ENCODE data around the gene TEAD1.
"Not testable (repeated sequence)": the region's sequence is repeated elsewhere in the genome, so short reads cannot be mapped to it uniquely, and the experiment has no call there.

The TEAD1 gene

GRCh38 chr11:12744826-12745502 is 70.7 kb downstream of the TEAD1 start:
- DNase-seq = no peak

DNA sequence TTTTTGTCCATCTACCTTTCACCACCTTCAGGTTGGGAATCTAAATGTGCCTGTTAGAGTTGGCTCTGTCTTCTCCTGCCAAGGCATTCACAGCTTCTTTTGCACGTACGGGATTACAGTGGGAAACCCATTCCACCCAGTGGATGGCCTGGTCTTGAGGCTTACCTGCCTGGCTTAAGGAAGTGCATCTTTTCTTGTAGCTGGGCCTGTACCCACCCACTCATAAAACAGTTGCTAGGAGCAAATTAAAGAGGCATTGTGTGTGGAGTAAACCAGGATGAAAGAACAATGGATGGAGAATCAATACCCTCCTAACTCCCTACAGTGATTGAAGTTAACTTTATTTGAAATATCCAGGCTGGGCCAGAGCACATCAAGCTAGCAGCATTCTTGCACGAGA is 71.6 kb downstream of the TEAD1 start:
- no peak for DNase-seq

DNA sequence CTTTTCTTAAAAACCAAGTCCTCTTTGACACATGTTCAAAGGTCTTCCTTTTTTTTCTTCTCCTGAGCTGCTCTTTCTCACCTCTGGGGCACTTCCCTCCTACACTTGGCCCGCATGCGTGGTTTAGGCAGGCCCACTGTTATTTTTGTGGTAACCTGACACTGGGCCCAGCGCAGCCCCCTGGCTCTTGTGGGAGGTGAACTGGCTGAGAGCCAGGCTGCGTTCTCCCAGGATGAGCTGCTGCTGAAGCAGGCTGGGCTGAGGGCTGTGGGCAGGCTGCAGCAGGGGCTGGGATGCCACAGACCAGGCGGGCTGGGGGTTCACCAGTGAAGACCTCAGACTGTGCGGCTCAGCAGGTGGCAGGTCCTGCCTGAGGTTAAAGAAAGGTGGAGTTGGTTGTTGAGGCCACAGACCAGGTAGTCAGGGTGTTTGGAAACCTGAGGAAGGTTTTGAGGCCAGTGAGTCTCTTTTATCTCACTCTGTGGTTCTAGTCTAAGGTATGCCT is 72.4 kb downstream of the TEAD1 start:
- peak; percentile 92 for DNase-seq

DNA sequence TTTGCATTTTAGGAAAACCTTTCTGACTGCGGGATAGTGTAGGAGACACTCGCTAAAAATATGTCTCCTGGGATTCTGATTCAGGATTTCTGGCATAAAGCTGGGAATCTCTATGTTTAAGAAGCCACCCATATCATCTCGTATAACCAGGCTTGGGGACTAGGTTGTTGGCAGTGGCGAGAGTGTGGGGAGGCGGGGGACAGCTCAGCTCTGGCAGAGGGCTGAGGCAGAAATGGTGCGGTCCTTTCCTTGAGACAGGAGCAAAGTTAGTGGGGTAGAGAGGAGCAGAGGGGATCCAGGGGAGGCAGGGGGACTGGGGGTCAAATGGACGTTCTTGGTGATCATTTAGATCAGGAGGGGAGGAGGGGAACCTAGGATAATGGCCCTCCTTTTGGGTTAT is 74.3 kb downstream of the TEAD1 start:
- DNase-seq = no peak

- no peak for DNase-seq
These were observed 75.2 kb downstream of the TEAD1 start for GRCh38 chr11:12749442-12749841.

DNA sequence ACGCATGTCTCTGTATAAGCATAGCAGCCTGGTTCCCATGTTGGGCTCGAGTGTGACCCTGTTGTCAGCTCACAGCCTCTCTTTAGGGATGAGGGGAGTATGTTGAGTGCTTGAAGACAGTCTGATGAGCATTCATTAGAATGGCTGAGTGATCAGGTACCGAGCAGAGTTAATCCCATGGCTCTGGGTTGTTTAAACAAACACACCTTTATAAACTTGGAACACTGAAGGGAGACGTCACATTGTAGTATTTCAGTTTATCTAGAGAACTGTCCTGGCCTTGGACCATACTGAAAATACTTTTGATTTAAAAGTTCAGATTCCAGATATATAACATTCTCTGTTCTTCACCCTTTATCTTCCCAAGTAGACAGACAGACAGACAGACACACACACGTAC is 76.0 kb downstream of the TEAD1 start:
- no peak for DNase-seq

DNA sequence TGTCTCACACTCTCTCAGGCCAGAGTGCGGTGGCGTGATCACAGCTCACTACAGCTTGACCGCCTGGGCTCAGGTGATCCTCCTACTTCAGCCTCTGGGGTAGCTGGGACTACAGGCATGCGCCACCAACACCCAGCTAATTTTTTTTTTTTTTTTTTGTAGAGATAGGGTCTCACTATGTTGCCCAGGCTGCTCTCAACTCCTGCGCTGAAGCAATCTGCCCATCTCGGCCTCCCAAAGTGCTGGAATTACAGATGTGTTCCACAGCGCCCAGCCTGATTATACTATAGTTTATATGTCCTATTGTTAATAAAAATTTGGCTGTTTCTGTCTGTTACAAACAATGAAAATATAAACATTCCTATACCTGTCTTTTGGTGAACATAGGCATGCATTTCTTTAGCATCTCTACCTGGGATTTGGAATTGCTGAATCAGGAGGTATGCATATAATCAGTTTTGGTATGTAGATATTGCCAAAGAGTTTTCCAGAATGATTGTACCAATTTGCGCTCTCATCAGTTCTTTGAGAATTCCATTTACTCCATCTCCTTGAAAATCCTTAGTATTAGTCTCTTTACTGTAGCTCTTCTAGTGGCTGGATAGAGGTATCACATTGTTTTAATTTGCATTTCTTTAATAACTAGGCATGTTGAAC is 78.8 kb downstream of the TEAD1 start:
- DNase-seq = no peak

- DNase-seq = no peak
These were observed 79.8 kb downstream of the TEAD1 start for GRCh38 chr11:12754021-12754420.

DNA sequence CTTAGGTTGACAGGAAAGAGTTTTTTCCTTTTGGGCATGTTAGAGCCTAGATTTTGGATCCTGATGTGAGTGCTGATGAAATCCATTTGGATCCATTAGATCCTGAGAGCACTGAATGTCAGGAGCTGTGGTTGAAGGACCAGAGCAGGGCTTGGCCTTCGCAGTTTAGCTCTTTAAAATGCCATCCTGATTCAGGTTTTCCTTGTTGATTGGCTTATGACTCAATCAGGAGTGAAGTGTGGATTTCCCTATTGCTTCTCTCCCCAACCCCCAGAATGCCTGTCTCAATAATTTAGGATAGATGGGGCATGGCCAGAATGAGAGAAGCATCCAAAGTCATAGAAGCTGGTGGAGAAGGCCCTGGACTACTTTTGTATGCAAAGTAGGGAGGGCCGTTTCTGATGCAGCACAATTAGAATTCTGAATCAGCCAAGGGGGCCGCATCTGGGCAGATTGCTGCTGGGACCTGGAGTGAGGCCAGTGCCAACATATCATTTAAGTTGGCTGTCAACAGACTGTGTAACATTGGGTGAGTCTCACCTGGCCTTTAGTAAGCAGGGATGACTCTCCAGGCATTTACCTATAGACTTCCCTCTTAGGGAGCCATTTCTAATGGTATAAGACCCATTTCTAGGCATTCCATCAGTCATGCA is 80.5 kb downstream of the TEAD1 start:
- peak; percentile 50 for DNase-seq

DNA sequence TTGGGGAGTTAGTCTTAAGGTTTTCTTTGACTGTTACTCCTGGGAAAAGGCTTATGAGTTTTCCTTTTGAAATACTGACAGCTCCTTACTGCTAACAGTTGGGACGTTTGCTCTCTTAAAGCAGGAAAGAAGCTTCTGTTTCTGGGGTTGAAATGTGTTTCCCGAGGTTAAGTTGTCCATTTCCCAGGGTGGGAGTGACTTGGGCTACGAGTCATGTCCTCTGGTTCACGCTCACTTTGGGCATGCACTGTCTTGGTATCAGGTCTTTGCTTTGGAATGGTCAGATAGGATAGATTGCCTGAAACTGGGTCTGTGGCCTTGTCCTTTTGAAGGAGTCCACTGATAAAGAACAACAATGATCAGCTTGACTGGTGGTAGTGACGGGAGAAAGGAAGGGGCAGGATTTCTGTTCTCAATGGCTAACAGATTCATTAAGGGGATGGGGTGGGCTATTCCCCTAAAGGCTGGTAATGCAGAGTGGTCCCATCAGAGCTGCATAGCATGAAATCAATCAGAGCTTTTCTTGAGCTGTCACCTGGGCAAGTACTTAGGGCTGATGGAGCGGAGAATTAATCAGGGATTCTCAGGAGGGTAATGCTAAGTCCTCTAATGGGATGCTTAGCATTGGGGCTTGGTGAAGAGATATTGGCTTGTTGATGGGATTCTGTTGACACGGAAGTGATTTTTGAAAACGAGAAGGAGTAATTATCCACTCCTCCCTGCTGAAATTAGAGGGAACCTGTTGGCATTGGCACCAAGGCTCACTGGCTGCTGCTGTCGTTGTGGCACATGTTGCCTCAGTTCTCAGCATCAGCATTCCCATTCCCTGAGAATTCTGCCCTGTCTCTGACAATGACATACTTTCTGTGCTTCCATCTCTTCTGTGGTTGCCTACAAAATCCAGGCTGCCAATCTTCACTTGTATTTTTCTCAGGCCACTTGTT is 81.6 kb downstream of the TEAD1 start:
- DNase-seq = no peak

- no peak for DNase-seq
These were observed 82.2 kb downstream of the TEAD1 start for GRCh38 chr11:12756454-12756806.

- no peak for DNase-seq
These were observed 82.6 kb downstream of the TEAD1 start for GRCh38 chr11:12756867-12757266.

- DNase-seq = no peak
These were observed 83.2 kb downstream of the TEAD1 start for GRCh38 chr11:12757416-12757815.

DNA sequence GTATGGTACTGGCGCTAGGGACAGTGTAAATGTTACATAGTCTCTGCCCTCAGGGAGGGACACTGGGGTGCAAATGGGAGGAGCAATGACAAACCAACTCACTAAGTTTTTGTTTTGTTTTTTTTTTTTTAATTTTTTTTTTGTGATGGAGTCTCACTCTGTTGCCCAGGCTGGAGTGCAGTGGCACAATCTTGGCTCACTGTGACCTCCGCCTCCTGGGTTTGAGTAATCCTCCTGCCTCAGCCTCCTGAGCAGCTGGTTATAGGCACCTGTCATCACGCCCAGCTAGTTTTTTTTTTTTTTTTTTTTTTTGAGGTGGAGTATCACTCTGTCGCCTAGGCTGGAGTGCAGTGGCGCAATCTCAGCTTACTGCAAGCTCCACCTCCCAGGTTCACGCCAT is 83.9 kb downstream of the TEAD1 start:
- DNase-seq = not testable (repeated sequence)

- DNase-seq = no peak
These were observed 86.8 kb downstream of the TEAD1 start for GRCh38 chr11:12761029-12761428.

DNA sequence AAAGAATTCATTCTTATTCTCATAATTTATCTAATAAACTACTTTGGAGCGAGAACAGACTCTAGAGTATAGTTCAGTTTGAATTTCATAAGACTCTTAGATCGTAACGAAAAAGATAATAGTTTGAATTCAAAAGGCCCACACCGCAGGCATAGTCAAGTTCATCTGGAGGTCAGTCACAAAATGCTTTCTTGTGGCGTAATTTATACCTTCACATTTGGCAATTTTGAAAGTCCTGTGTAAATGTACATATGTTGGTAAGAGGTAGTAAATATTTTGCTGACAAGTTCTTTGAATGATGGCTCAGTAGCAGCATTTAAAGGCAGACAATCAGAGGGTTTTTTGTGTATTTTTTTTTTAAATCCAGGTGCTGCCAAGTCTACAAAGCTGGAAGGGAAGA is 88.1 kb downstream of the TEAD1 start:
- no peak for DNase-seq

DNA sequence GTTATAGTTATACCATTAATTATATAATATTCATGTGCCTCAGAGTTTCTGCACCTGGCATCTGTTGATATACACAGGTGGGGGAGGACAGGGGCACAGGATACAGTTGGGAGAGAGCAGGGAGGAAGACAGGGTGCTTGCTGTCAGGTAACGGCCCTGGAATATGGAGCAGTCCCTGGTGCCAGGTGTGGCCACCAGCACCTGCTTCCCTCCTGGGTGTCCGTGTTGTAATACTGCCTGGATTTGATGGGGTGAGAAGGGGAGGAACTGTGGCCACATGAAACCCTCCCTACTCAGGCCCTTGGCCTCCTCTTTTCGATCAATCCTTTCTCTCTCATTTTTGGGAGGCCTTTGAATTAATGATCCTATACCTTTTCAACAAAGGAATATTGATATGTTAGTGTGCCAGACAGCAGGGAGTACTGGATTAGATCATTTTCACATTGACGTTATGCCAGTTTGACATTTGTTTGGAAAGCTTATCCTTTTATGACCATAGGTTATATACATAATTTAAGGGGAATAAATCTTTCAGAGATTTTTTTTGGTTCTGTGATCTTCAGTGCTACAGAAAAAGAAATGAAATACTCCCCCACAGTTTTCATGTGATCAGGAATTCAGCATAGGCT is 88.6 kb downstream of the TEAD1 start:
- peak; percentile 70 for DNase-seq

DNA sequence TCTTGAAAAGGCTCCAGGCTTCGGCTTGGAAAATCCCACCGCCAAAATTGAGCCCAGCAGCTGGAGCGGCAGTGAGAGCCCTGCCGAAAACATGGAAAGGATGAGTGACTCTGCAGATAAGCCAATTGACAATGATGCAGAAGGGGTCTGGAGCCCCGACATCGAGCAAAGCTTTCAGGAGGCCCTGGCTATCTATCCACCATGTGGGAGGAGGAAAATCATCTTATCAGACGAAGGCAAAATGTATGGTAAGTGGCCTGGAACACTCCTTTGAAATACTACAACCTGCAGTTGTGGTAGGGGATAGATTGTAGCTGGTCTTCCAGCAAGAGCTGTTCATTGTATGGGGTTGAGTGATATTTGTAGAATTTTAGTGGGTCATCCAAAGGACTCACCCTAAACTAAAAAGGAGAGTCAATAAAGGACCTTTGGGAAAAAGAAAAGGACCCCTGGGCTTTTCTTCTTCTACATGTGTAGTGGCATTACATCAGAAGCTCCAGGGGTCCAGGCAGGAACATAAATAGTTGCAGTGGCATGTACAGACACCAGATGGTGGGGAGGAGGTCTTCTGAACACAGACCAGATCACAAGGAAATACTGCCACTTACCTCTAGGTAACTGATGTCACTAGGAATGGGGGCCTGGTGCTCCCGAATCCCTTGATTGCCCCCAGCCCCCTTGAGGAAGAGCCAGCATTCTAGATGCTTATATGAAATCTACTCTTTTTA is 90.1 kb downstream of the TEAD1 start:
- no peak for DNase-seq

DNA sequence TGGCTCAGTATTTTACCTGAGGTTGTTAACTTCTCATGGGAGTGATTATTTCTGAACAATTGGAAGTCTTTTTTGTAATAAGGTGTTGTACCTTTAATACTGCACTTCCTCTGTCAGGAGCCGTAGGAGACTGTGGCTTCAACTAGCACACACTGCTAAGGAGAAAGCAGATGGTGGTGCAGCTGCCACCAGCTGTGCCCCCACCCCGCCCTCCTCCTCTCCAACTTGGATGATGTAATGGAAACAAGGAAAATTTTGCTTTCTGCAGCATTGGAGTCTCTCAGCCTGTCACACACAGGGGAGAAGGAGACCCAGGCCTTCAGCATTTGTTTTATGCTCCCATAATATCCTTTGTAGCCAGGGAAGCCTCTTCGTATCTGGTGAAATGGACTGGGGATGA is 91.2 kb downstream of the TEAD1 start:
- peak; percentile 84 for DNase-seq

DNA sequence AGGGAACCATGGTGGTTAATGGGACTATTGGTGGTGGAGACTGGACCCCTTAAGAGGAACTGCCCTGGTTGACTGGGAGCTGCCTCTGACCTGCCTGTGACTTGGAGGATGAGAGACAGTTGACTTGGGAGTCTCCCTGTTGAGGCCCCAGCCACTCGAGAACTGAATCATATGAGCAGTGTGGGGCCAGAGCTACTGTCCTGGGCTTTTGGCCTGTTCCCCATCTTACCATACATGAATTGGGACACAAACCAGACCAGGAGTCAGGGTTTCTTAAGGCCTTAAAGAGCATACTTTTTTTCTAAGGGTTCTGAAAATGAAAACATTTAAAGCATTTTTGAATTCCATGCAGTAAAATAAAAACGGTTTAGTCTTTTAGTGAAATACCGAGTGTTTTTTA is 92.8 kb downstream of the TEAD1 start:
- DNase-seq = no peak

GRCh38 chr11:12767577-12767976 is 93.4 kb downstream of the TEAD1 start:
- DNase-seq = no peak

Measured in NCI-H2029 treated with DMSO at 0.1 percent for 48 hours (cell line).